Neural progenitor cell (in vitro differentiated cells): ENCODE data around the gene SART1.

Experiments used
- EZH2 ChIP-seq: fragments of 200-600 bp; sonication (generic); IDR thresholded peaks from 2 replicates; pipeline ENCODE4 v1.6.1; 2017; ENCODE audit warnings: antibody characterized with exemption, mild to moderate bottlenecking, moderate library complexity
- EZH2phosphoT487 ChIP-seq: fragments of 200-600 bp; sonication (generic); IDR thresholded peaks from 2 replicates; pipeline ENCODE4 v1.6.1; 2017; ENCODE audit warnings: antibody characterized with exemption
- TF ChIP-seq, protein P1 (sequence below): fragments of 200-600 bp; sonication (generic); IDR thresholded peaks from 2 replicates; pipeline ENCODE4 v1.5.1; 2017; ENCODE audit warnings: antibody characterized with exemption, mild to moderate bottlenecking

DNA sequence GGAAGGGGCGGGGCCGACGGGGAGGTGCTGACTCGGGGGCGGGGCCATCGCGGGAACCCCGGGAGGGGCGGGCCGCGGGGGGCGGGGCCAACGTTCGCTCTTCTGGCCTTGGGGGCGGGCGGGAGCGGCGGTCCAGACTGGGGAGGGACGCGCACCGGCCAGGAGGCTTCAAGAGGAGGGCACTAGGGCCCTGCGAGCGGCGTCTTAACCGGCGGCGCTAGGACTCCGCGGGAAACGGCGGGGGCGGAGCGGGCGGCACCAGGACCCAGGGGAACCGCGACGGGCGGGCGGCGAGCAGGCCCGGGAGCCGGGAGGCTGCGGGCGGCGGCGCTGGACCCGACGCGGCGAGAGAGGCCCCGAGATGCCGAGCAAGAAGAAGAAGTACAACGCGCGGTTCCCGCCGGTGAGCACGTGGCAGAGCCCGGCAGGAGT lies 42.4 kb upstream of the SART1 start, which contains the start of gene DRAP1:
- TF ChIP-seq, protein P1, sequence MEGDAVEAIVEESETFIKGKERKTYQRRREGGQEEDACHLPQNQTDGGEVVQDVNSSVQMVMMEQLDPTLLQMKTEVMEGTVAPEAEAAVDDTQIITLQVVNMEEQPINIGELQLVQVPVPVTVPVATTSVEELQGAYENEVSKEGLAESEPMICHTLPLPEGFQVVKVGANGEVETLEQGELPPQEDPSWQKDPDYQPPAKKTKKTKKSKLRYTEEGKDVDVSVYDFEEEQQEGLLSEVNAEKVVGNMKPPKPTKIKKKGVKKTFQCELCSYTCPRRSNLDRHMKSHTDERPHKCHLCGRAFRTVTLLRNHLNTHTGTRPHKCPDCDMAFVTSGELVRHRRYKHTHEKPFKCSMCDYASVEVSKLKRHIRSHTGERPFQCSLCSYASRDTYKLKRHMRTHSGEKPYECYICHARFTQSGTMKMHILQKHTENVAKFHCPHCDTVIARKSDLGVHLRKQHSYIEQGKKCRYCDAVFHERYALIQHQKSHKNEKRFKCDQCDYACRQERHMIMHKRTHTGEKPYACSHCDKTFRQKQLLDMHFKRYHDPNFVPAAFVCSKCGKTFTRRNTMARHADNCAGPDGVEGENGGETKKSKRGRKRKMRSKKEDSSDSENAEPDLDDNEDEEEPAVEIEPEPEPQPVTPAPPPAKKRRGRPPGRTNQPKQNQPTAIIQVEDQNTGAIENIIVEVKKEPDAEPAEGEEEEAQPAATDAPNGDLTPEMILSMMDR: no peak
- TF ChIP-seq EZH2 (no peak), EZH2phosphoT487 (no peak)
